ENCODE measurements around the gene PPP4C.

Gene PPP4C

GRCh38 chr16:30127993-30128392, 52.2 kb downstream of the PPP4C start:
- Histone ChIP-seq H3K9ac (ENCODE audit: low read length) (no peak overlapping the region), H3K9me2 (replicated peaks; ENCODE audit: insufficient read depth, low read length) (no peaks in the 10 kb centered on the region), H4K20me1 (ENCODE audit: low read depth, low read length) (no peaks in the 10 kb centered on the region), H3K27me3 (ENCODE audit: low read length) (no peaks in the 10 kb centered on the region), H3F3A (ENCODE audit: insufficient read depth) (no peaks in the 10 kb centered on the region), H2AFZ (ENCODE audit: low read depth, low read length, severe bottlenecking) (no peak overlapping the region), H3K4me3 (ENCODE audit: insufficient read depth, low read length, poor library complexity, severe bottlenecking) (no peak overlapping the region), H3K79me2 (ENCODE audit: insufficient read depth, low read length) (no peaks in the 10 kb centered on the region), H3K27ac (ENCODE audit: low read depth, low read length) (no peak overlapping the region), H3K36me3 (ENCODE audit: low read length) (no peaks in the 10 kb centered on the region), H3K4me2 (ENCODE audit: low read depth, low read length, poor library complexity, severe bottlenecking) (no peak overlapping the region), H3K9me3 (ENCODE audit: insufficient read depth, low read length) (no peaks in the 10 kb centered on the region)
- TF ChIP-seq CTCF (IDR thresholded peaks at IDR 0.05; ENCODE audit: insufficient read depth, low read length, poor library complexity, severe bottlenecking) (no peak), EZH2phosphoT487 (conservative IDR thresholded peaks at IDR 0.05; ENCODE audit: low read length) (no peak)

GRCh38 chr16:30131869-30132475, 56.2 kb downstream of the PPP4C start:
- Histone ChIP-seq H3F3A (ENCODE audit: insufficient read depth) (no peaks in the 10 kb centered on the region; the same call in 1 of the 2 replicates), H3K9me3 (ENCODE audit: insufficient read depth, low read length) (no peaks in the 10 kb centered on the region), H3K4me3 (ENCODE audit: insufficient read depth, low read length, poor library complexity, severe bottlenecking) (no peak overlapping the region), H3K9ac (ENCODE audit: low read length) (no peak overlapping the region), H3K27me3 (ENCODE audit: low read length) (no peaks in the 10 kb centered on the region), H3K9me2 (replicated peaks; ENCODE audit: insufficient read depth, low read length) (no peaks in the 10 kb centered on the region), H2AFZ (ENCODE audit: low read depth, low read length, severe bottlenecking) (no peak overlapping the region), H3K79me2 (ENCODE audit: insufficient read depth, low read length) (no peaks in the 10 kb centered on the region), H3K27ac (ENCODE audit: low read depth, low read length) (no peak overlapping the region), H4K20me1 (ENCODE audit: low read depth, low read length) (no peaks in the 10 kb centered on the region), H3K36me3 (ENCODE audit: low read length) (no peaks in the 10 kb centered on the region), H3K4me2 (ENCODE audit: low read depth, low read length, poor library complexity, severe bottlenecking) (no peak overlapping the region)
- TF ChIP-seq CTCF (IDR thresholded peaks at IDR 0.05; ENCODE audit: insufficient read depth, low read length, poor library complexity, severe bottlenecking) (no peak), EZH2phosphoT487 (conservative IDR thresholded peaks at IDR 0.05; ENCODE audit: low read length) (no peak)

GRCh38 chr16:30132591-30132990, 56.8 kb downstream of the PPP4C start:
- Histone ChIP-seq H3K4me2 (ENCODE audit: low read depth, low read length, poor library complexity, severe bottlenecking) (no peak overlapping the region), H2AFZ (ENCODE audit: low read depth, low read length, severe bottlenecking) (no peak overlapping the region), H3K9me3 (ENCODE audit: insufficient read depth, low read length) (no peaks in the 10 kb centered on the region), H3K79me2 (ENCODE audit: insufficient read depth, low read length) (no peaks in the 10 kb centered on the region), H3K9me2 (replicated peaks; ENCODE audit: insufficient read depth, low read length) (no peaks in the 10 kb centered on the region), H3F3A (ENCODE audit: insufficient read depth) (no peaks in the 10 kb centered on the region; the same call in 1 of the 2 replicates), H3K36me3 (ENCODE audit: low read length) (no peaks in the 10 kb centered on the region), H3K27ac (ENCODE audit: low read depth, low read length) (no peak overlapping the region), H3K27me3 (ENCODE audit: low read length) (no peaks in the 10 kb centered on the region), H3K9ac (ENCODE audit: low read length) (no peak overlapping the region), H3K4me3 (ENCODE audit: insufficient read depth, low read length, poor library complexity, severe bottlenecking) (no peak overlapping the region), H4K20me1 (ENCODE audit: low read depth, low read length) (no peaks in the 10 kb centered on the region)
- TF ChIP-seq EZH2phosphoT487 (conservative IDR thresholded peaks at IDR 0.05; ENCODE audit: low read length) (no peak), CTCF (IDR thresholded peaks at IDR 0.05; ENCODE audit: insufficient read depth, low read length, poor library complexity, severe bottlenecking) (no peak)

Measured in SU-DHL-6 (cell line).